Measurements from ENCODE around the gene STK24.

The STK24 gene

GRCh38 chr13:98447881-98448641 is 128.8 kb downstream of the STK24 start:
- Mint-ChIP-seq H3K4me1 (peaks cover 38% of the 10 kb centered on the region), H3K27me3 (ENCODE audit: low read depth) (no peaks in the 10 kb centered on the region), H3K27ac (peak overlapping the region in 2 of 3 experiments; percentile 4 to 60), H3K9me3 (no peaks in the 10 kb centered on the region), H3K4me3 (no peak overlapping the region), H3K36me3 (ENCODE audit: low read depth) (peaks cover 68% of the 10 kb centered on the region)
- peak; percentile 49 to 63 (median 54) for TF ChIP-seq CTCF (IDR thresholded peaks at IDR 0.05; ENCODE audit: unreplicated experiment in 3 of 3)

- no peaks in the 10 kb centered on the region for H3K9me3 Mint-ChIP-seq
- peaks cover 29% of the 10 kb centered on the region for H3K4me1 Mint-ChIP-seq
- H3K4me3 Mint-ChIP-seq: no peak overlapping the region
- peaks cover 64% of the 10 kb centered on the region for H3K36me3 Mint-ChIP-seq (ENCODE audit: low read depth)
- peak overlapping the region in 1 of 3 experiments; percentile 16 for H3K27ac Mint-ChIP-seq
- TF ChIP-seq CTCF (IDR thresholded peaks at IDR 0.05; ENCODE audit: unreplicated experiment in 3 of 3): no peak
- no peaks in the 10 kb centered on the region for H3K27me3 Mint-ChIP-seq (ENCODE audit: low read depth)
These were observed 129.8 kb downstream of the STK24 start for GRCh38 chr13:98447130-98447529.

GRCh38 chr13:98446234-98446621 is 130.7 kb downstream of the STK24 start:
- H3K4me3 Mint-ChIP-seq: no peak overlapping the region

GRCh38 chr13:98445340-98446233 is 131.3 kb downstream of the STK24 start:
- no peaks in the 10 kb centered on the region for H3K27me3 Mint-ChIP-seq (ENCODE audit: low read depth)
- H3K36me3 Mint-ChIP-seq (ENCODE audit: low read depth): peaks cover 66% of the 10 kb centered on the region
- no peak overlapping the region for H3K4me3 Mint-ChIP-seq
- H3K4me1 Mint-ChIP-seq: peaks cover 13% of the 10 kb centered on the region
- peak overlapping the region; percentile 50 to 64 (median 60) for H3K27ac Mint-ChIP-seq
- H3K9me3 Mint-ChIP-seq: no peaks in the 10 kb centered on the region
- peak; percentile 90 to 95 (median 92) for TF ChIP-seq CTCF (IDR thresholded peaks at IDR 0.05; ENCODE audit: unreplicated experiment in 3 of 3)

More at GRCh38 chr13:98446234-98446621, 130.7 kb downstream of the STK24 start:
- Mint-ChIP-seq H3K9me3 (no peaks in the 10 kb centered on the region), H3K27me3 (ENCODE audit: low read depth) (no peaks in the 10 kb centered on the region), H3K4me1 (peaks cover 20% of the 10 kb centered on the region), H3K36me3 (ENCODE audit: low read depth) (peaks cover 62% of the 10 kb centered on the region), H3K27ac (no peak overlapping the region)
- no peak for TF ChIP-seq CTCF (IDR thresholded peaks at IDR 0.05; ENCODE audit: unreplicated experiment in 3 of 3)

GRCh38 chr13:98444381-98444780 is 132.5 kb downstream of the STK24 start:
- H3K4me3 Mint-ChIP-seq: no peak overlapping the region
- H3K9me3 Mint-ChIP-seq: no peaks in the 10 kb centered on the region

More at GRCh38 chr13:98444381-98444780, 132.5 kb downstream of the STK24 start:
- H3K27me3 Mint-ChIP-seq (ENCODE audit: low read depth): no peaks in the 10 kb centered on the region
- H3K36me3 Mint-ChIP-seq (ENCODE audit: low read depth): peaks cover 65% of the 10 kb centered on the region
- no peak for TF ChIP-seq CTCF (IDR thresholded peaks at IDR 0.05; ENCODE audit: unreplicated experiment in 3 of 3)
- peak overlapping the region in 2 of 3 experiments; percentile 7 to 45 for H3K27ac Mint-ChIP-seq
- peaks cover 4% of the 10 kb centered on the region for H3K4me1 Mint-ChIP-seq
